Epithelial cell of esophagus (primary cell): ENCODE data around the gene PHKB.
A peak's percentile ranks its signal among the peaks of the same experiment; 100 is the strongest.

Experiments
- DNase-seq: peaks from one replicate; pipeline ENCODE4 v3.0.0; 2010; ENCODE audit warnings: low read depth
- H3K4me3 ChIP-seq: 2 replicates; pipeline ENCODE4 v1.5.1; 2011; ENCODE audit warnings: mild to moderate bottlenecking, low read length, control low read depth
- CTCF ChIP-seq: IDR thresholded peaks from 2 replicates; pipeline ENCODE4 v1.5.1; 2011; ENCODE audit warnings: low read depth, mild to moderate bottlenecking, low read length, control low read depth, inconsistent platforms; ENCODE audit not compliant: insufficient read depth; ENCODE audit errors: missing control alignments

The PHKB gene

GRCh38 chr16:47734081-47734857 lies 273.1 kb downstream of the PHKB start:
- no peak for DNase-seq
- no peak for TF ChIP-seq CTCF
- no peak overlapping the region for H3K4me3 ChIP-seq

- peak; percentile 21 for DNase-seq
These were observed 274.0 kb downstream of the PHKB start for GRCh38 chr16:47734987-47735594.

GRCh38 chr16:47750371-47750770 lies 289.2 kb downstream of the PHKB start:
- no peak overlapping the region for H3K4me3 ChIP-seq
- DNase-seq = no peak
- TF ChIP-seq CTCF = no peak

More at GRCh38 chr16:47734987-47735594, 274.0 kb downstream of the PHKB start:
- no peak overlapping the region for H3K4me3 ChIP-seq
- TF ChIP-seq CTCF = no peak
